Glomerular visceral epithelial cell (primary cell): ENCODE data around the gene G6PC2.
"Not testable (repeated sequence)": the region's sequence is repeated elsewhere in the genome, so short reads cannot be mapped to it uniquely, and the experiment has no call there.

Experiments
- DNase-seq: peaks from one replicate; pipeline ENCODE4 v3.0.0-alpha.2; 2016; ENCODE audit errors: extremely low spot score

G6PC2 gene

DNA sequence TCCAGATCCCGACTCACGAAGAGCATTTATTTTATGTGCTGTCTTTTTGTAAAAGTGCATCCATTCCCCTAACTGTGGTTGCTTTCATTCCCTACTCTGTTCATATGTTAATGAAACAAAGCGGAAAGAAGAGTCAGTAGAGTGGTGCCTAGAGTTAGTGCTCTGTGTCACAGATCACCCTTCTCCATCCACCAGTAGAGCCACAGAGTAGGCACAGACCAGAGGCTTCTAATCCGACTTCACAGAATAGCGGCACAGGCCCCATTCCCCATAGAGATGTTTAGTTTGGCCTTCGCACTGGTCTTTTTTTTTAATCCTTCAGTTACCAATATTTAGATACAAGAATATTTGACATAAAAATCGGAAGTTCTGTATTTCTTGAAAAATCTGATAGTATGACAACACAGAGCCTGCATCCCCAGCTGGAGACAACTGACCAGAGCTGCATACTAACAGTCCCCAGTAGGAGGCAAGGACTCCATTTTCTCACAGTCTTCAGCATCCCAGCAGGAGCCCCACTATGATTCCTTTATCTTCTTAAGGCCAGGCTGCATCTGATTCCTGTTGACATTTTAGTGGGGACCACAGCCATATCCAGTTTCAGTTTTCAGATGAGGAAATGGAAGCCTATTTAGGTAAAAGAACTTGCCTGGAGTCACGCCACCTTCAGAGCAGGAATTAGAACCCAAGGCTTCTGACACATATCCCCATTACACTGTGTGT, 7.0 kb downstream of the G6PC2 start:
- DNase-seq, result no peak

DNA sequence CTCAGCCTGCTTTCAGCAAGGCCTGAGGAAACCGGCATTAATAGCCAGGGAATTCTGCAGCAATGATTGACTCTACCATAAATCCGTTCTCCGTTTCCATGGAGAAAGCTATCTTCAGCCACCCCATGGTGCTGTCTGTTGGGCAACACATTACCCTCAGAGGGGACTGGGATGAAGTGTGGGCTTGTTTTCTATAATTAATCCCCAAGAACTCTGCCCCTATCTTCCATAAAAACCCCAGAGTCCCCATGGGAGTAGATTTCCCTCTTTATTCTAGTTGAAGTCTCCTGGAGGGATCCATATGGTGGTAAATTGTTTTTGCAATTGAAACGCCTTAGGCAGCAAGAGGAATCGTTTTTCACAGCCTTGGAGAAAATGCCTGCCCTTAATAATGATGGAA, 9.2 kb downstream of the G6PC2 start:
- DNase-seq, result no peak

DNA sequence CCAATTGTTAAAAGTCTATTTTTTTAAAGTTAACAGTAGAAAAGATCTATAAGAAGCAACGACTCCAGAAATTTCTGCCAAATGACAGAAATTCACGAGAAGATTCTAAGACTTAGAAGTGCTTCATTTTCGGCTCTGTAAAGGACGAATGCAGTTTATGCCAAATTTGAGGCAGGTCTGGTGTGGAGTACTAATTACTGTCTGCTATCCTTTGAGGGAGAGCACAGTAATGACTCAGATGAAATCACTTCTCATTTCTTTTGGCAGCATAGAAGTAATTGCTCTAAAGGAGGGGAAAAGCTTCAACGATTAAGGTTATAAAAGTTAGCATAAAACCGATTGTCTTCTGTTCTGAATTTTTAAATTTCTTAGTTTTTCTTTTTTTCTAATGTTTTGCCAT, 11.4 kb downstream of the G6PC2 start:
- no peak for DNase-seq

DNA sequence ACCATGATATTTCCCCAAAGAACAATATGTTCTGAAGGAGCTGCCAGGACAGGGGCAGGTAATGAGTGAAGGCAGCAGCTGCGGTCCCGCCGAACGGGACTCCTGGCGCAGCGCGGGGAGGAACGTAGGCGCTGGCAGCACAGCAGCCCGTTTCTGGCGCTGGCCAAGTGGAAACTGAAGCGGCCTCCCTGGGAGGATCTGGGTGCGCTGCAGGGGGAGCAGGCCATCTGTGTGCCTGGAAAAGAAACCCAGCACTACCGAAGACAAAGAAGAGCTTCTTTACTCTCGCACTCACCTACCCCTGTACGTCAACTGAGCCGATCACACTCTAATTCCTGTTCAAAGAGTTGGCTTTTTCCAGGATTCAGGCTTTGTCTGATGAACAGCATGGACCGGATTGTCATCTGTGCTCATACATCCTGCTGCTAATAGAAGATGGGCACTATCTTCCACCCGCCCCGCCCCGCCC, 11.8 kb downstream of the G6PC2 start:
- peak; percentile 31 for DNase-seq

DNA sequence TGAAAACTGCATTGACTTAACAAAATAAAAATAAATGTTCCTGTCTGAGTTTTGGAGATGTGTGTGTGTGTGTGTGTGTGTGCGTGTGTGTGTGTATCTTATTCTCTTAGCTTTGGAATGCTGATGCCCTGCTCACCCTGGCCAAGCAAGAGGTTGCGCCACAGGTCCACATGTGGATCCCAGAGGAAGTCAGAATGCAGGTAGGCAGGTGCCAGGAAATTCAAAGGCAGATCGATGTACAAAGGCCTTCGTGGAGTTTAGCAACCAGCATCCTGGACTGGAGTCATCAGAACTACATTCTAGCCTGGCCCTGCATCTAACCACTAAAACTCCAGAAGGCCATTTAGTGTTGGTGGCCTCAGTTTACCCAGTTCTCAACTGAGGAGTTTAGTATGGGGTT, 12.4 kb downstream of the G6PC2 start:
- DNase-seq, result no peak

DNA sequence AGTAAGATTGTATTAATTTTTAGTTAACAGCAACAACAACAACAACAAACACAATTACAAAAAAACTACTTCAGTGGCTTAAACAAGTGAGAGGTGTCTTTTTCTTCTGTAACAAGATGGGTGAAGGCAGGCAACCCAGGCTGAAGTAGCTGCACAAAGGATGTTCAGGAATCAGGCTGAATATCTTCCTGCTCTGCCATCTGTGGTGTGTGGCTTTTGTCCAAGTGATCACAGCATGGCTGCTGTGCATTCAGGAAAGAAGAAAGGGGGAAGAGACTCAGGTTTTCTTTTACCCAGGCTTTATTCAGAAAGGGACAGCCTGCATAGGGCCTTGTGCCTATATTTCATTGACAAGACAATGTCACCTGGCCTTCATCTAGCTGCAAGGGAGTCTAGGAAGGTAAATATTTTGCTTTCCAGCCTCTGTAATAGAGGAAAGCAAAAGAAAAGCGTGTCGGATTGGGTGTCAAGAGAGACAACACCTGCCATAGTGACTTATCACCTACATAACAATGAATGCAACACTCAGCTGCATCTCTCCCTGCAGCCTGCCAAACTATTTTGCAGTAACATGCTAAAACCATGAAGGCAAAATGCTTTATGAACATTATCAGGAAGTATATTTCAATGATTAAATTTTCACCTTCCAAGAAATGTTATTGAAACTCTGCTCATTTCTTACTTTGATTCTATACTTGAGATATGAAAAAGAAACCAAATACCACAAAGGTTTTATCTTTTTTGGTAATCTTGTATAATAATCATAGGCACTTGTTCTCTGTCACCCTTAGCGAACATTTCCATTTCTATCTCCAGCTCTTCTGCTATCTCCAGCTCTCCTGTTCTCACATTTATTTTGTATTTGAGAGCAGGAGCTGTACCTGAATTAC, 14.6 kb downstream of the G6PC2 start:
- DNase-seq, result no peak

DNA sequence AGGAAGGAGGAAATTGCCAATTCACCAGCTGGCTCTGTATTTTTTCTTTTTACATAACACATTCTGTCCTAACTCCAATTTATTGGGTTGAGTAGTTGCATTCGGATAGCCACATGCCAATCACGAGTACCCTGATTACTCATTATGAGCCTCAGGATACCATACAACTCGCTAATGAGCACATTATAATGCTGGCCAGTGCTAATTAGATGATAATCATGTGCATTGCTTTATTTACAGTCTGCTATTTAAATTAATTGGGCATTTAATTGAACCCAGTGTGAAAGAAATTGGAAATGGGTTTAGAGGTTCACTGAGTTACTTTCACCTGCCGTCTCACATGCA, 15.2 kb downstream of the G6PC2 start:
- no peak for DNase-seq

DNA sequence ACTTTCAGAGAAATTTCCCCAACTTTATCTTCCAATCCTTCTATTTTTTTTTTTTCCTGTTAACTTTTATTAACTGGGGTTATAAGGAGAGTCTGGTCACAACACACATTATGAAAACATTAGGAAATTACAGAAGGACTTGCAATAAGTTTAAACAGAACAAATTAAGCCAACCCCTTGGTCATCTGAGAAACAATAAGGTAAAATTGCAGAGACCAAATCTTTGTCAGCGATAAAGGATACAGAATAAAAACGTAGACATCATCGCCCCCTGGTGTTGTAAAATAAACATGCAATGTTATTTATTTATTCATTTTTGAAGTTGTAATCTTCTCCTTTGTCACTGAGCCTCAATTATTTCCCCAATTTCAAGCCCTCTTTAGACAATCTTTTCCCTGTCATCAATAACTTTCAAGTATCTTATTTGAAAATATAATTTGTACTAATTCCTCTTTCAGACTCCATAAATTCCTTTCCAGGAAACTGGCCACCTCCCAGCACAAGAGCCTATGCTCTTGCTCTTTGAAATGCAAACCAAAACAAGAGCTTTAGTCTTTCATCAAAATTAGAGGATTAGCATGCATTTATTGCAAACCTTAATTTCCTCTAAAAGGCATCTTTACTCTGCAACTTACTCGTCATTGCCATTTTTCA, 19.5 kb downstream of the G6PC2 start:
- DNase-seq, result peak; percentile 49

DNA sequence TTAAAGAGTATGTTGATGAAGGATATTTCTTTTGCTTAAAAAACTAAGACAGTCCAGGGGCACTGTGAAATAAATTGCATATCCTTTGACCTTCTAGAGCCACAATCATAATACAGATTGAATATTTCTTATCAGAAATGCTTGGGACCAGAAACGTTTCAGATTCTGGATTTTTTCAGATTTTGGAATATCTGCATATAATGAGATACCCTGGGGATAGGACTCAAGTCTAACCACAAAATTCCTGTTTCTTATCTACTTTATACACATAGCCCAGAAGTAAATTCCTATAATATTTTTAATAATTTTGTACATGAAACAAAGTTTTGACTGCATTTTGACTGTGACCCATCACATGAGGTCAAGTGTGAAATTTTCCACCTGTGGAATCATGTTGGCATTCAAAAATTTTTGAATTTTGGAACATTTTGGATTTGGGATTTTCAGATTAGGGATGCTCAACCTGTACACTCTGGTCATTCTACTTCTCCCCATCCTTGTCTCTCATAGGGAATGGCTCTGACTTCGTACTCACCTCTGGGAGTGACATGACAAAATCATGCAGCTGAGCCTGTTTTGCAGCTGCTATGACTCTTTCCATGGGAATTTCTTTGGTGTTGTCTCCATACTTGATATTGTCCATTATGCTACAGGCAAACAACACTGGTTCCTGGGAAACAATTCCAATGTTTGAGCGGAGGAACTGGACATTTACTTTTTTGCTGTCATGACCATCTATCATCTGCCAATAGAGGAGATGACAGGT, 25.7 kb downstream of the G6PC2 start:
- no peak for DNase-seq

DNA sequence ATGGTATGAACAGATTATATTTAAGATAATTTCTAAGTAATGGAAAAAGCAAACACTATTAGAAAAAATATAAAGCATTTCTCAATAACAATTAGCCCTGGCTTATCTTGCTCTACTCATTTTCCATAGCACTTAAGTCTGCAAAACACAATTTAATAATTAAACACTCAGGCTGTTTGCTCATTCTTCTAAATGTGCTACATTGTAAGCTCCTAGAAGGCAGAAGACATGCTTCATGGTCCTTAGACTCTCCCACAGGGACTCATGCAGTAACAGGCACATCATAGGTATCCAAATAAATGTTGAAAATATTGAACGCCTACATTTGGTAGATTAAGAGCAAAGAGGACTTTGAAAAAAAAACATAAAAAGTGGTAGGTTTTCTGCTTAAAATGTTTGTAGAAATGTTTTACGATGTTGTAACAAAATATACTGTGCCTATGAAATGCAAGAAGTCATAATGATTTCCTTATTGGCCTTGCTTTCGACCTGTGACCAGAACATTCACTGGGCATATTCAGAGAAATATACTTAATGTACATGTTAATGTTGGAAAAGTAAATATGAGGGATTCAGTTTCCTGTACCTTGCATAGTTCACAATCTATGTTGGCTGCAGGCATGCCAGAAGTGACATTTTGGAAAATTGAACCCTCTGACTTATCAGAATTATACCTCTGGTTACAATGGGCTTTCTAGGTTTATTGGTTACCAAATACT, 27.2 kb downstream of the G6PC2 start:
- no peak for DNase-seq

DNA sequence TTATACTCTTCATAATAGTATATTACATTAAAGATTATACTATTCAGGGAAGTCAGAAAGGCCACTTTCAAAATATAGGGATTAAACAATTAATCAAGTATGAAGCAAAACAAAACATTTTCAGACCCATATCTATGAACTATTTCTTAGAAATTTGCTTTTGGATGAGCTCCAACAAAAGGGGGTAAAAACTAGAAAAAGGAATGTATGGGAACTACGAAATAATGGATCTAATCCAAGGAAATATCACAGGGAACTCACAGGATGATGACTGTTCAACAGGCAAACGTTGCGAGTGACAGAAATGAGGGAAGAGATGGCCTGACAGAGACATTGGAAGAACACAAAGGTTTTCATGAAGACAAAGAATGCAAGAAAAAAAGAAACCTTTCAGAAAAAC, 27.9 kb downstream of the G6PC2 start:
- no peak for DNase-seq

DNA sequence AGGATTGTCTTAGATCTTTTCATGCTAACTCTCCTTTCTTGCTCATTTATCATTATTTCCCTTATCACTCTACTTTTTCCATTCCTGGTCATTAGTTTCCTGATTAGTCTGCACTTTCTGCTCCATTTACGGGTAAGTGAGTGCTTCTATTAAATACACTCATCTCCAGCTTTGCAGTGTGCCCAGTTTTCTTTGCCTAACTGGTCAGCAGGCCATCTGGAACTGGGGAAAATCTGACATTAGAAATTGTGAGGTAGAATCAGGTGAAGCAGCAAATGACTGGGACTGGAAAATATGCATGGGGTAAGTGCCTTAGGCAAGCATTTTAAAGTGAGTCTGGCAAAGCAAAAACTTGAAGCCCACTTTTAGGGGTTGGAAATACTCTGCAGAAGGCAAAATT, 29.2 kb downstream of the G6PC2 start:
- no peak for DNase-seq

DNA sequence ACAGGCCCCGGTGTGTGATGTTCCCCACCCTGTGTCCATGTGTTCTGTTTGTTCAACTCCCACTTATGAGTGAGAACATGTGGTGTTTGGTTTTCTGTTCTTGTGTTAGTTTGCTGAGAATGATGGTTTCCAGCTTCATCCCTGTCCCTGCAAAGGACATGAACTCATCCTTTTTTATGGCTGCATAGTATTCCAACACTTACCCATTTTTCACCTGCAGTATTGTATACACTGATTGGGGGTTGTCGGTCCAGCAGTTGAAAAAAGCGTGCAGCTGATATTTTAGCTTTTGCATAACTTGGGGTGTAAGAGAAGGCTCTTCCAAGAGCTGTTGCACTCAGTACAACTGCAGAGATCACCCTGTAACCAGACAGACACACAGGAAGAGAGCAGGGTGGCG, 31.1 kb downstream of the G6PC2 start:
- not testable (repeated sequence) for DNase-seq

DNA sequence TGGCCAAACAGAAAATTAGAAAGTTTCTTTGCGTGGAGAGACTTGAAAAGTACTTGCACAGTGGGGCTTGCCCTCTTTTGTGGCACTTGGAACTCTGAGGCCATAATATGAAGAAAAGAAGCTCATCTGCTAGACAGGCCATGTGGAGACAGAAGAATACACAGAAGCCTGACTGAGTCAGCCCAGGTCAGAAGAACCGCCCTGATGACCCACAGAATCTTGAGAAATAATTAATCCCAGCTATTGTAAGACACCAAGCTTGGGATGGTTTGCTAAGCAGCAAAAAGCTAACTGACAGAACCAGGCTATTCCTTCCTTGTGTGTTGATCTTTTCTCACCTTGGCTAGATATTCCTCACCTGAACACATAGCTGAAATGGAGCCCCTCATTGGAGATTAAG, 33.7 kb downstream of the G6PC2 start:
- peak; percentile 6 for DNase-seq

DNA sequence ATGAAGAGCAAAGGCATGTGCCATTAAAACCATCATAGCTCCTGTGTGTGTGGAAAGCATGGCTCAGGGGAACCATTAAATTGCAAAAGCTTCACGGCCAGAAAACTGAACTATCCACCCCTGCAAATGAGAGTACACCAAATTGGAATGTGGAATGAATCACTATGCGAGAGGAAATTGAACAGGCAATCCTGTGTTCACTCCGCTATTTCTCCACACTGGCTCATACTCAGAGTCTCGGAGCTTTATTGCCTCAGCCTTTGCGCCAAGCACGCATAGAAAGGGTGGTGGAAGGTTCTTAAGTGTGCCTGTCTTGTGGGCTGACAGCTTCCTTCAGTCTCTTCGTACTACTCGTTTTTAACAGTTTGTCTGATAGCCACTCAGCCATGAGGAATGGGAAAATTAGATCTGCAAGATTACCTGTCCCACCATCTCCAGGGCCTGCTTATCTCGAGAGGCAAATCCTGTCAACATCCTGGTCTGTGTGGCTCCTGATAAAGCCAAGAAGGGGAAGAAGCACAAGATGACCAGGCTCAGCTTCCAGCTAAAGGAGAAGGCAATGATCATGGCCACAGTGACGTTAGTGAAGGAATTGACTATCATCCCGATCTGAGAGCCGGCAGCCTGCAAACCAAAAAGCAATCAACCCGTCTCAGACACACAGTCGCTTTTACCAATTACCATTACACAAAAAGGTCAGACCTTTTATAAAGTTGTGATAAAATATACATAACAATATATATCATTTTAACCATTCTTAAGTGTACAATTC, 34.9 kb downstream of the G6PC2 start:
- no peak for DNase-seq

DNA sequence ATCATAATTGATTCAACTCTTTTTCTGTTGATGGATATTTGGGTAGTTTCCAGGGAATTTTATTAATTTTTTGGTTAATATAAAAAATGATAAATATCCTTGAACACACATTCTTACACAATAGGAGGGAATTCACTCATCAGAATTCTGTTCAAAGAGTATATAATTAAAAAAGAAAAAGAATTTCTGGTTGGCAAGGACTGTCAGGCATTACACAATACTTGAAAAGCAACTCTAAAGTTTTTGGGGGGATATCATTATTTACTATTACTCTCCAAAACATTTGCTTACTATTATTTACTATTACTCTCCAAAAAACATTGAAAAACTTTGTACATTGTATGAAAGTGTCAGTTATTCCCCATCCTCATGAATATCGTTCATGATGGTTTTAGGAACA, 38.0 kb downstream of the G6PC2 start:
- no peak for DNase-seq

DNA sequence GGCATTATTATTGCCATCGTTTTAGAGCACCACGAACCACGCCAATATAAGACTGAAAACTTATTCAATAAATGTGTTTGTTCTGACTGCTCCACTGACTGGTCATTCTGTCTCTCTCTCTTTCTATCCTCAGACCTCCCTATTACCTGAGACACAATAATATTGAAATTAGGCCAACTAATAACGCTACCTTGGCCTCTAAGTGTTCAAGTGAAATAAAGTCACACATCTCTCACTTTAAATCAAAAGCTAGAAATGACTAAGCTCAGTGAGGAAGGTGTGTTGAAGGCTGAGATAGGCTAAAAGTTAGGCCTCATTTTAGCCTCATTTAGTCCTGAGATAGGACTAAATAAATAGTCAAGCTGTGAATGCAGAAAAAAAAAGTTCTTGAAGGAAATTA, 38.8 kb downstream of the G6PC2 start:
- no peak for DNase-seq

DNA sequence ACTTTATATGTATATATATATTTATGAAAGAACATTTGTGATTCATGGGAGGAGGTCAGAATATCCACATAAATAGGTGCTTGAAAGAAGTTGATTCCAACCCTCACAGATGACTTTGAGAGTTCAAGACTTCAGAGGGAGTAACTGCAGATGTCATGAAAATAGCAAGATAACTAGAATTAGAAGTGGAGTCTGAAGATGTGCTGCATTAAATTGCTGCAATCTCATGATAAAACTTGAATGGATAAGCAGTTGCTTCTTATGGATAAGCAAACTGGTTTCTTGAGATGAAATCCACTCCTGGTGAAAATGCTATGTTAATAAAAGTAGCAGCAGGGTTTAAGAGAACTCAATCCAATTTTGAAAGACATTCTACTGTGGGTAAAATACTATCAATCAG, 40.2 kb downstream of the G6PC2 start:
- no peak for DNase-seq

DNA sequence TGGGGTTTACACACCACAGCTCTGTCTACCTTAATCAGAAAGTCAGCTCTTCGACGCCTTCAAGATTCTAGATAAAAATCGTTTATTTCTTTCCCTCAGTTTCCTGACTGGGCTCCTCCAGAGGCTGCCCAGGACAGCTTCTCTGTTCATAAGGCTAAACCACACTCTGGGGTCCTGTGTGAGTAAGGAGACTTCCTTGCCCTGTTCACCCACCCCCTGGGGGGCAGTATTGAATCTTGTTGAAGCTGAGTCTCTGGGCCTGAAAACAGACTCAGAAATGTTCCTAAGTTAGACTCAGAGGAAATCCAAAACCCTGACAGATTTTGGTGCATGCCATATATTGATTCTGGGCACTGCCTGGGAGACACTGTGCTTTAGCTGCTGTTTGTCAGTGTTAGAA, 43.0 kb downstream of the G6PC2 start:
- DNase-seq, result no peak

DNA sequence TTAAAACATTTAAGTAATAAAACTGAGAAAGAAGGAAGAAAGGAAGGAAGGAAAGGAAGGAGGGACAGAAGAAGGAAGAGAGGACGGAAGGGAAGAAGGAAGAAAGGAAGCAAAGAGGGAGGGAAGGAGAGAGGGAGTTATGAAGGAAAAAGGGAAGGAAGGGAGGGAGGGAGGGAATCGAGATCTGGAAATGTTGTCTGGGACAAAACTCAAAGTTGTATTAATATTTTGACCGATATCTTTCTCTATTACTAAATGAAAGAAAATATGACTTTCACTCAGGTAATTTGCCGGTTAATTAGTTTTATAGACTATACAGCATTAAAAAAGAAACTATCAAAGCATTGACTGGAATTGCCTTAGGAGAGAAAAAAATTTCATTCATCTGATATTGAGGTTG, 44.4 kb downstream of the G6PC2 start:
- no peak for DNase-seq
